G401.6 (cell line): Measurements from ENCODE around the gene ANKRD49.

Source experiments
- FAIRE-seq: peaks from 2 replicates; lab custom pipeline; 2012; peaks lifted over from hg19 to GRCh38; lab: Jason Lieb, UNC

Gene ANKRD49

GRCh38 chr11:94507485-94507884, 13.7 kb downstream of the ANKRD49 start:
- no peak for FAIRE-seq

DNA sequence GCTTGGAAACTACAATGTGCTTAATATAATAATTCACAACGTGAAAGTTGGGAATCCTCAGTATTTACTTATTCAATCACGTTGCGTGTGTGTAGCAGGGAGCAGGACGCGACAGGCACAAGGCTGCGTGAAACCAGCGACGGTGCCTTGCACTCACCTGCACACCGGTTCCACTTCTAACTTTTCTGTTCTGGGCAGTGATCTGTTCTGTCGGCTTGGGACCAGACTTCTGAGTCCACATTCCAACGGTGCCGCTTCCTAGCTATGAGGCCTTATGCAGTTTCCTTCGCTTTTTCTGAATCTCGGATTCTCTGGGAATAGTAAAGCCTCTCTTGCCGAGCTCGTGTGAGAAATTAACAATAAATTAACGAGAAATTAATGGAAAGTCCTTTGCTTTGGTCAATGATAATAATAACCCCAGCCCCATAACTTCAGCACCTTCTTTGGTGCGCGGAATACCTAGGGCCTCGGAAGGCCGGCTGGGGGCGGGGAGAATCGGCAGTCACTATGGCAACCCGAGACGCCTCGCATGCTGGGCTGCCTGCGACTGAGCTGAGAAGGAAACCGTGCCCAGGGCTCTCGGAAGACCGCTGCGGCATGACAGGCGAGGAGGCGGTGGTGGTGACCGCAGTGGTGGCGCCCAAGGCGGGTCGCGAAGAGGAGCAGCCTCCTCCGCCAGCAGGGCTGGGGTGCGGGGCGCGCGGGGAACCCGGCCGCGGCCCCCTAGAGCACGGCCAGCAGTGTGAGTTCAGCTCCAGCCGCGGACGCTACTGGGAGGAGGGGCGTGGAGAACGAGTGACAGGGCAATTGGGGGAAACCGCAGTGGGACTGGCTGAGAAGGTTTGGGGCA, 18.4 kb downstream of the ANKRD49 start, which contains the start of gene C11orf97:
Gene C11orf97 (plus strand): TSS at position 530 of the 850 bp plus-strand sequence. CDS start 68 bp downstream, at position 598.
- FAIRE-seq = no peak

DNA sequence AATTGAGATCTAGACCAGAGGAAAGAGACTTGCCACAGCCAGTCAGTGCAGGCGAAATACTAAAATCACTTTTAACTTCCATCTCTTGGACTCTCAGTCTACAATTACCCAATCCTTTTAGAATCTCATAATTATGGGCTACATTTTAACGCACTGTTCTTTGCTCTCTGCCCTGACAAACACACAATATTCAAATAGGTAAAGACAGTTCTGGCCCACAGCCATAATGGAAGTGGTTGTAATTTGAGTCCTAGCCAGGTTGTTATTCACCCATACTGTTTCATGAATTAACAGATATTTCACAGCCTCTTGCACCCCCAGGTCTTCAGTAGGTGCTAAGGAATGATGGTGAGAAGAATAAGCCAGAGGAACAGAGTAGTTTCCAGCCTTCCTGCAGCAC, 19.3 kb downstream of the ANKRD49 start:
- no peak for FAIRE-seq

GRCh38 chr11:94515398-94515797, 21.6 kb downstream of the ANKRD49 start:
- FAIRE-seq = no peak

- FAIRE-seq = no peak
Measured at GRCh38 chr11:94516725-94517124, 22.9 kb downstream of the ANKRD49 start.

- no peak for FAIRE-seq
Measured at GRCh38 chr11:94518300-94518699, 24.5 kb downstream of the ANKRD49 start.

GRCh38 chr11:94519478-94520084, 25.8 kb downstream of the ANKRD49 start:
- FAIRE-seq = peak; percentile 94

- FAIRE-seq = no peak
Measured at GRCh38 chr11:94521684-94522083, 27.9 kb downstream of the ANKRD49 start.

DNA sequence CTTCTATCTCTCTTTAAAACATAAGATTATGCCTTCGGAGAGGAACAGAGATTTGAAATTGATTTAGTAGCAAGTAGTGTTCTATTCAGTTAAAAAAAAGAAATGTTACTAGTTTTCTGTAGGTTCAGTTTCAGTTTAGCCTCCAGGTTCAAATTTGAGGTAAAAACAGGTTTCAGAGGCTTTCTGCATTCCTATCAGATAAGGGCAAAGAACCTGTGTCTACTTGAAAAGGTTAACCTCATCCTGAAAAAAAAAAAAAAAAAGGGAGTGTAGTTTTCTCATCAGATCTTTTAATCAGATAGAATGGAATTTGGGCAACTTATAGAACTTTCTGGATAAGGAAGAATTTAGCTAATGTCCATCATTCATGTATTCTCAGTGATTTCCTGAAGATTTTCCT, 30.6 kb downstream of the ANKRD49 start:
- FAIRE-seq = no peak

- no peak for FAIRE-seq
Measured at GRCh38 chr11:94525546-94526324, 32.0 kb downstream of the ANKRD49 start.

DNA sequence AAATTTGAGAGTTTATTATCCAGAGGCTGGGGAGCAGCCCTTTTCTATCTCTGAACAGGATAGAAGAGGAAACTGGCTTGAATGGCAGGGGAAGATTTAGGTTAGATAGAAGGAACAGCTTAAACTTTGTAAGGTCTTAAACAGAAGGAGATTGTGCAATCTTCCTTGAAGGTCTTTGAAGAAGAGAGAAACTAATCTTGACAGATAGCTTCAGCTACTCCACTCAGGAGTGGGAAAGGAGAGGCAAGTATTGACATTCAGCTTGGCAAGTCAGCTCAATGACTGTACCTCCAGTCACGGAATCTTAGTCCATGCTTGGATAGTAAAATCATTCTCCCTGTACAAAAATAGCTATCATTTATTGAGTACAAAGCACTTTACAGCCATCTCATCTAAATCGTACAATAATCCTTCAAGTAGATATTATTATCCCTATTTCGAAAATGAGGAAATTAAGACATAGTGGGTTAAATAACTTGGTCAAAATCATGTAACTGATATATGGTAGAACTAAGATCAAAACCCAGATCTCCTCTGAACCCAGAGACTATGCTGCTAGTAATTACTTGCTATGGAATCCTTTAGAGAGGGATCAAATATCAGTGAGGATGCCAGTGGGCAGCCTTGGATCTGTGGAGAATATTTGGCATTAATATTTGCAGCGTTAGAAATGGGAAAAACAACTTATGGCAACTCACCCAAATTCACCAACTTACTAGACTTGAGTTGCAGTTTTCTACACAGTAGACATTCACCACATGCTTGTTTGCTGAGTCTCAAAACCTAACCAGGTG, 33.1 kb downstream of the ANKRD49 start:
- no peak for FAIRE-seq

DNA sequence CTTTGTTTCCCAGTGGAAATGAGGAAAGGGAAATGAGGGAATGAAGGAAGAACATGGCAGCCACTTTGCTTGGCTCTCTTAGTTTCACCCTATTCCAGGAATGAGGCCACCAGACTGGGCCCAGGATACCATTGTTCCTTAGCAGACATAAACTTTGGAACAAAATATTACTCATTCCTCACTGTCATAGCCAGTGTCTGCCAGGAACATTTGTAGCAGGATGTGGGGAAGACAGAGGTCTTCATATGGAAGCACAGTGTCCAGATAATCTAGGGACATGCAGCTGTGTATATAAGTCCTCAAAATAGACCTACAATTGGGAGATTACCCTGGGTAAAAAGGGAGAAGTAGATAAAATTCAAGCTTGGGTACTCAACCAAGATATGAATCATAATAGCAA, 34.8 kb downstream of the ANKRD49 start:
- FAIRE-seq = no peak

- no peak for FAIRE-seq
Measured at GRCh38 chr11:94532211-94532610, 38.4 kb downstream of the ANKRD49 start.

GRCh38 chr11:94533206-94533605, 39.4 kb downstream of the ANKRD49 start:
- FAIRE-seq = no peak

- FAIRE-seq = no peak
Measured at GRCh38 chr11:94533696-94534630, 40.2 kb downstream of the ANKRD49 start.

- no peak for FAIRE-seq
Measured at GRCh38 chr11:94536386-94536785, 42.6 kb downstream of the ANKRD49 start.

- no peak for FAIRE-seq
Measured at GRCh38 chr11:94537031-94537600, 43.3 kb downstream of the ANKRD49 start.

DNA sequence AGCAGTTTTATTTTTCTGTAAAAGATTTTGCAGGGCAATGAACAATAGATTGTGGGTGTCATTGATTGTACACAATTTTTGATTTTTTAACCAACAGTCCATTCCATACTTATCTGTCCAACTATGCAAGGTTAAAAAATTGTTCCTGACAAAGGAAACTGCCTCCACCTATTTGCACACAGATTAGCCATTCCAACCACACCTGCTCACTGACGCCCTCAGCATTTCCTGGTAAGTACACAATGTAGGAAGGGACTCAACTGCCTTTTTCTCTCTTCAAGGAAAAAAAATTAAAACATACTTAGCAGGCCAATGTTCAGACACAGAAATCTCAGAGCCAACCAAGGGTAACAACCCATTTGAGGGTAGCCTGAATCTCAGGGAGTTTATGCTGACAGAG, 45.6 kb downstream of the ANKRD49 start:
- no peak for FAIRE-seq

DNA sequence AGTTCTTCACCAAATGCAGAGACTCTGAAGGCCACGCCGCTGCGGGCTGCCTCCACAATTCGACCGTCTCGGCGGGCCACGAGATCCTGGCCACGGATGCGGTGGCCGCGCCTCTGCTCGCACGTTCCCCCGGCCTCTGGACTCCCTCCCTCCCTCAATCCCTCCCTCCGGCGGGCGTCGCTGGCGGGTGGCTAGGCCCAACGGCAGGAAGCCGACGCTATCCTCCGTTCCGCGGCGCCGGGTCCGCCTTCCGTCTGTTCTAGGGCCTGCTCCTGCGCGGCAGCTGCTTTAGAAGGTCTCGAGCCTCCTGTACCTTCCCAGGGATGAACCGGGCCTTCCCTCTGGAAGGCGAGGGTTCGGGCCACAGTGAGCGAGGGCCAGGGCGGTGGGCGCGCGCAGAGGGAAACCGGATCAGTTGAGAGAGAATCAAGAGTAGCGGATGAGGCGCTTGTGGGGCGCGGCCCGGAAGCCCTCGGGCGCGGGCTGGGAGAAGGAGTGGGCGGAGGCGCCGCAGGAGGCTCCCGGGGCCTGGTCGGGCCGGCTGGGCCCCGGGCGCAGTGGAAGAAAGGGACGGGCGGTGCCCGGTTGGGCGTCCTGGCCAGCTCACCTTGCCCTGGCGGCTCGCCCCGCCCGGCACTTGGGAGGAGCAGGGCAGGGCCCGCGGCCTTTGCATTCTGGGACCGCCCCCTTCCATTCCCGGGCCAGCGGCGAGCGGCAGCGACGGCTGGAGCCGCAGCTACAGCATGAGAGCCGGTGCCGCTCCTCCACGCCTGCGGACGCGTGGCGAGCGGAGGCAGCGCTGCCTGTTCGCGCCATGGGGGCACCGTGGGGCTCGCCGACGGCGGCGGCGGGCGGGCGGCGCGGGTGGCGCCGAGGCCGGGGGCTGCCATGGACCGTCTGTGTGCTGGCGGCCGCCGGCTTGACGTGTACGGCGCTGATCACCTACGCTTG, 50.2 kb downstream of the ANKRD49 start, which contains the start of gene FUT4:
Gene FUT4 (plus strand): TSS at position 227 of the 951 bp plus-strand sequence. CDS start 213 bp downstream, at position 440.
- no peak for FAIRE-seq
